ENCODE measurements around the gene CCDC85A.
"Not testable (repeated sequence)": the region's sequence is repeated elsewhere in the genome, so short reads cannot be mapped to it uniquely, and the experiment has no call there.

Gene CCDC85A

DNA sequence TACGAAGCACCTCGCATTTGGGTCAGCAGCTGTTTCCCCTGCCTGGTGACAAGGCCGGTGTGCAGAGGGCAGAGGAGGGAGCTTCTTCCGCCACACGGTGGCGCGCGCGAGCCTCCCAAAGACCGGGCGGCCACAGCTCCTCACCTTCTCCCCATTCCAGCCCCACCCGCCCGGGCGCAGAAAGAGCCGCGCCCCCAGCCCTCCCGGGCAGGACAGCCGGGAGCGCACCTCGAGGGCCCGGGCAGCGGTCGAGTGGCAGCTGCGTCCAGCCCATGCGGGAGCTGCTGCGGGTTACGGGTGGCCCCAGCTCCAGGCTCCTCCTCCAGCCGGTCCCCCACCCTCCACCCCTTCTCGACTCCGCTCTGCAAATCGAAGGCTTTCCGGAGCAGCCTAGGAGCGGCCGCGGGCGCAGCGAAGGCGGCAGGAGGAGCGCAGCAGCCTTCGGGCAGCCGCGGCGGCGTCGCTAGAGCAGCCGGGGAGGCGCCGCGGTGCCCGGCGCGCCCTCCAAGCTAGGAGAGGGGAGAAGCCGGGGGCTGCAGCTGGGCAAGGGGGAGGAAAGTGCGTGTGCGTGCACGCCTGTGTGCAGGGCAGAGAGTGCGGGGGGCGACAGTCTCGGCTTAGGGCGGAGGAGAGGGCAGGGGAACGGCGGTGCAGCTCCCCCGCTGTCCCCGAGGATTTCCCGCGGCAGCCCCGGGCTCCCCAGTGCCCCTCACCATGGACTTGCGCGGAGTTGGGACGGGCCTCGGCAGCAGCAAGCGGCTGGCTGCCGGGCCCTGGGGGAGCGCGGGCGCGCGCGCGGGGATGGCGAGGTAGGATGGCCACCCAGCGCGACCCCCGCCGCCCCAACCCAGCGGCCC, at the start of gene CCDC85A:
TSS of gene CCDC85A (plus strand) at position 348 of the 857 bp plus-strand sequence. CDS start 635 bp downstream, outside the sequence.
- peak; percentile 92 for DNase-seq (ENCODE audit: low spot score)

DNA sequence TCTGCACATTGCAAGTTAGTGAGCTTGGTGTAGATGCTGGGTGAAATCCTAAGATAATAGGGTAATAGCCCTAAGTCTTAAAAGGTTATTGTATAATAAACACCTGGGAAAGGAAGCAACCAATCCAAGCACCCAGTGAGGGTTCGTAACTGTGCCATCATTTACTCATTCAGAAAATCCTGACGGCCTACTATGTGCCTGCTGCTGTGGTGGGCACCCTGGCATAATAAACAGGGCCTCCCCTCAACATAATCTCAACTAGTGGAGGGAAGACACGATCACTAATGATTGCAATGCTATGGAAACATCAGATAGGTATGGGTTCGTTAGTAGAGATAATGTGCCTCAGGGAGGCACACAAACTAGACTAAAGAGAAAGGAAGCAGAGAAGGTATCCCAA, 48.9 kb upstream of the CCDC85A start:
- DNase-seq (ENCODE audit: low spot score): no peak

DNA sequence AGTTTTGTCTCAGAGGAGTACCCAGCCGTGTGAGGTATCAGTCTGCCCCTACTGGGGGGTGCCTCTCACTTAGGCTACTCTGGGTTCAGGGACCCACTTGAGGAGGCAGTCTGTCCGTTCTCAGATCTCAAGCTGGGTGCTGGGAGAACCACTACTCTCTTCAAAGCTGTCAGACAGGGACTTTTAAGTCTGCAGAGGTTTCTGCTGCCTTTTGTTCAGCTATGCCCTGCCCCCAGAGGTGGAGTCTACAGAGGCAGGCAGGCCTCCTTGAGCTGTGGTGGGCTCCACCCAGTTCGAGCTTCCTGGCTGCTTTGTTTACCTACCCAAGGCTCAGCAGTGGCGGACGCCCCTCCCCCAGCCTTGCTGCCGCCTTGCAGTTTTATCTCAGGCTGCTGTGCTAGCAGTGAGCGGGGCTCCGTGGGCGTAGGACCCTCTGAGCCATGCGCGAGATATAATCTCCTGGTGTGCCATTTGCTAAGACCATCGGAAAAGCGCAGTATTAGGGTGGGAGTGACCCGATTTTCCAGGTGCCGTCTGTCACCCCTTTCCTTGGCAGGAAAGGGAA, 41.2 kb upstream of the CCDC85A start:
- not testable (repeated sequence) for DNase-seq (ENCODE audit: low spot score)

DNA sequence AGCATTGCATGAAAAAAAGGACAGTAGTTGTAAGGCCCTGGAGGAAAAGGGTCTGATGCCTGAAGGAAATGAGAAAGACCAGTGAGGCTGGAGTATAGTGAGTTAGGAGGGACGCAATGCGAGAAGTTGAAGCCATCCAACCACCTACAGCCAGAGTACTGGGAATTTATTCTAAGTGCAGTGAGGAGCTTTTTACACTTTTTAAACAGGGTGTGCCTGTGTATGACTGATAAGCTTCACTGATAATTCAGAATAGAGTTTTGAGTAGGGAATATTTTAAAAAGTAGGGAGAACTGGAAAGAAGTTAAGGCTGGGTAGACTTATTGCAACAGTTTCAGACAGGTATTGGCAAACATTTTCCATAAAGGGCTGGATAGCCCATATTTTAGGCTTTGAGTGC, 35.9 kb upstream of the CCDC85A start:
- DNase-seq (ENCODE audit: low spot score): no peak

DNA sequence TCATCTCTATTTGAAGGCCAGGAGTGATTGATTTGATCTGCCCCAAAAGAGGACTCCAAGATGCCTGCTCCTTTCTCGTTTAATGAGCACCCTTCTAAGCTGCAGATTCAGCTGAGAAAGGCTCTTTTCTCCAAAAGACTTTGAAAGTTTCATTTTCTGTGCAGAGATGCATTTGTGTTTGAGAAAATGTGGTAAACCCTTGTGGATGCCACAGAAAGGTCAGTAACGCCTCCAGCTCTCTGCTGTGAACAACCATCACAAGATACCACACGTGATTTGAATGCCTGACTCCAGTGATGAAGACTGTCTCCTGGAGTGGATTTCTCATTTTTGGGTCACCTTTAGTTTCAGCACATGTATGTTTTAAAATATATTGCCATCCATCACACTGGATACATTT, 35.0 kb upstream of the CCDC85A start:
- no peak for DNase-seq (ENCODE audit: low spot score)

DNA sequence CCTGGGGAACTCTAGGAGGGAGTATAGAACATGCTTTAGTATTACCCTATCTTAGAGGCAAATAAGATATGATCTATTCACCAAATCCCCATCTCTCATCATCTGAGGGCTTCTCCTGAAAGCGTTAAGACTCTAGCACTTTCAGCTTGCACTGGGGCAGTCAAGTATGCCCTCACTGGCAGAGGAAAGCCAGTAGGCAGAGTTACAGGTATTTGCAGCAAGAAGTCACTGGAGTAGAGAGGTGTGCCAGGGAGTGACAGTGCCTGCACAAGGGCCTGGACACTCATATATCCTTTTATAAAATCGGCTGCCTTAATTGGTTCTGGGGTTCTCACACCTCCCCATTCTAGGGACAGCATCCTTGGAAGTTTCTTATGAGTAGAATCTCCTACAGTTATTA, 31.9 kb upstream of the CCDC85A start:
- no peak for DNase-seq (ENCODE audit: low spot score)

DNA sequence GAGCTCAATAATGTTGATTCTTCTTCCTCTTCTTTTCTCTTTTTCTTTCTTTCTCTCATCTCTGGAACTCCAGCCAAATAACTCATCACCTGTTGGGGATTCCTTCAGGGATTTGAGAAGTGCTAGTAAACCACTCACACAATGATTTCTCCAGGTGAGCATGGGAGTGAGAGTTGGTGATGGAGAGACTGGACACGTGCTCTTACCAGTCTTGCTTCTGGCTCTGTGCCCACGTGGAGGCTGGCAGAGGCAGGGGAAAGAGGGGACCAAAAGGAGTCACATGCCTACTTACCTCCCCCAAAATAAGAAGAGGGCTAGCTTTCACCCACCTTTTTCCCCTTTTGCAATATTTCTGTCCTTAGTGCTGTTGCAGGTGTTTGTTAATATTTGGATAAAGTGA, 28.6 kb upstream of the CCDC85A start:
- DNase-seq (ENCODE audit: low spot score): no peak

DNA sequence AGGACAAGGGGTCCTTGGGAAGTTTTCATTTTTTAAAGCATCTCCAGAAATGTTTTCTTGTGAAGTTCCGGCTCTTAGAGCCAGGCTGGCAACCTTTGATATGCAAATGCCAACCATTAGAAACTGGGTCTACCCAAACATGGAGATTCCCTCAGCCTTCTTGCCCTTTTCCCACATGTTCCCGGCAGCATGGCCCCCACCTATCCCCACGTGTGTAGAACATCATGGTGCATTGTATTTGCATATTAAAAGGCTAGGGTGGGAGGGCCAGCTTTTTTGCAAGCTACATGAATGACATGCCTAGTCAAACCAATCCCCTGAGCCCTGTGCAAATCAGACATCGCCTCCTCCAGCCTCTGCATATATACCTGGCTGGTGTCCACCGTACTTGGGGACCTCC, 23.9 kb upstream of the CCDC85A start:
- DNase-seq (ENCODE audit: low spot score): not testable (repeated sequence)

DNA sequence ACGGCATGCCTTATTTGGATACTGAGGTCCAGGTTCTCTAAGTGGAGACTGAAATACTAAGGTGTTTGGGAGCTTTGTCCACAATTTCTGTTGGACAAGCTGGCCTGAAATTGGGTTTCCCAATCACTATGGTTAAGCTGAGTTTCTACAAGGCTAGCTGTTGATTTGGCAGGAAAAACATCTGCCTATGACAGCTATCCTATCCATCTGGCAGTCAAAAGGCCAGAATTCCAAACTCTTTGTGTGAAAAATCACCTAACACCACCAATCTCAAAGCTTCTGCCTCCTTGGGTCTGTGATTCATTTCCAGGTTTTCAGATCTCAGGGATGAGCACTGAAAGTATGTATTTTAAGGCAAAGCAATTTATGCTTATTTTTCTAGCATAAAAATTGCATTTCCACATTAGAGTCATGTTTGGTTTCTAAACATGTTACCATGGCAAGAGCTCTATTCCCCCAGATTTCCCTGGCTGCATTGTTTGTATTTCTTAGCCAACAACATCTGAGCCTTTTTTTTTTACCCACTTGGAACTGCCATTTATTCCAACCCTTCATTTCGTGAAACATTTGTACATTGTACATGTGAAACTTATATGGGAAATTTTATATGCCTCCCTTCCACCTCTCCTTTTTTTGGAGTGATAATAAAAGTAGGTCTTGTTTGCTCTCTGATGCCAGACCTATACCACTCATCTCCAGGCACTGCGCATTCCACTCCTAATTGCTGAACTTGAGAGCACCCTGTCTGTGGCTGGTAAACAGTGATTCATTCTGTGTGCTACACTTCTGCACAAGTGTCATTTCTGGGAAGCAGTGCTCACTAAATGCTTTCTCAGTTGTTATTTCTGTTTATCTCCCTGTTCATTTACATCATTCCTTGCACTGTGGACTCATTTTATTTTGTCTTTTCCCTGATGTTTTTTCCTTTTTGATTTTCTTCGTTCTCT, 15.9 kb upstream of the CCDC85A start:
- DNase-seq (ENCODE audit: low spot score): no peak

DNA sequence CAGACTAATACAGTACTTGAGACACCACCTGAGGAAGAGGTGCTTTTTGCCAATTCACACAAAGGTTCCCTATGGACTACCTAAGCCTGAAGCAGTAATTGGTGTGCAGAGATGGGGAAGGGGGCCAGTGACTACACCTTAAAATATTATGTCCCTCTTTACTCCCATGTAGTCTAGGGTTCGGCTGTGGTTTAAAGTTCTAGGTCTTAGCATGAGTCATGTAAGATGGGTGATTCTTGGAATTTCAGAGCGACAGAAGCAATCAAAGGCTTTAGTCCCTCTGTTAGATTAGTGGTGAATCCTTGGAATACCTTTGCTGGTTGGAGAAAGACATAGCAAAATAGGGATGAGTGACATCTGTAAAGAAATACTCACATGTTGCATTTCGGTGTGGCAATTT, 14.3 kb upstream of the CCDC85A start:
- no peak for DNase-seq (ENCODE audit: low spot score)

DNA sequence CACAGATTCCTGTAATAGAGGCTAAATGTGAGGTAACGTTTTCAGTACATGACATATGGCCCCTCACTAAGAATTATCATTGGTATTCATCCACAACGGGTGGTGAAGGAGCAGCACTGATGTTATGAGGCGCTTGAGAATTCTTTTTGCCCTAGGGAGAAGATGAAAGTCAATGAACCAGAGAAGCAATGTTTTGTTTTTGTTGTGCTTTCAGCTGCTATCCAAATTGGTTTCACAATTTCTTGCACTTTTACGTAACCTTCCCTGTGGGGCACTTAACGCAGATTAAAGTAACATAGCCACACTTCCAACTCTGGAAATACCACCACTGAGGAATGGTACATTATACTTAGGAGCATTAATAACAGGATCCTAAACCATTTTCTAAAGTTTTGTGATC, 13.3 kb upstream of the CCDC85A start:
- no peak for DNase-seq (ENCODE audit: low spot score)

DNA sequence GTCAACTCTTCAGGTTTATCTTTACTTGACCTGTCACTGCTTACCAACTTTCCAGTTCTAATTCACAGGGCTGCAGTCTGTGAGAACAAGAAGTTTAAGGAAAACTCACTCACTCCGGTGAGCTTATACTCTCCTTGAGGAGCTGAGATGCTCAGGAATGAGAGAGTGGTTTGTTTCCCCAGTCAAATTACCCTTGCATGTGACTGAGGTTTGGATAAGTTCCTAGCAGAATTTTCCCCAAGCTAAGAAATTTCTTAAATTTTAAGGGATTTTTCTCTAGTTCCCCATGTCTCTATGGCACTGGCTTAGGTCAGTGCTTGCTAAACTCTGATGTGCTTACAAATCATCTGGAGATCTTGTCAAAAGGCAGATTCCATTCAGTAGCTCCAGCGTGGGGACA, 12.8 kb upstream of the CCDC85A start:
- DNase-seq (ENCODE audit: low spot score): no peak

DNA sequence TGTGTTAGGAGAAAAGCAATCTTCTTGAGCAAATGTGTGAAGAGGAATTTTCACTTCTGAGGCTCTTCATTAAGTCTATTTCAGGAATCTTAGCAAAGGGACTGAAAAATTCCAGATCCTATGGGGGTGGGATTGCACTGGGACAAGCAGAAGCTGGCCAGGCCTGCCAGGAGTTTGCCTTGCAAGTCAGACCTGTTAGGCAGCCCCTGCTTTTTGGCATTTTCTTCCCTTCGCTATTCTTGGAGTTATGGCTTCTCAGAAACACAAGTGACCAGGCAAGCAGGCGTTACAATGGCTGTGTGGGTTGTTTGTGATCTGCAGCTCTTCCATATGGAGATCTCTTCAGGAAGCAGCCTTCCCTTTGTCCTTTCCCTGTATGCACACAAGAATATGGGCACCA, 8.0 kb upstream of the CCDC85A start:
- no peak for DNase-seq (ENCODE audit: low spot score)

DNA sequence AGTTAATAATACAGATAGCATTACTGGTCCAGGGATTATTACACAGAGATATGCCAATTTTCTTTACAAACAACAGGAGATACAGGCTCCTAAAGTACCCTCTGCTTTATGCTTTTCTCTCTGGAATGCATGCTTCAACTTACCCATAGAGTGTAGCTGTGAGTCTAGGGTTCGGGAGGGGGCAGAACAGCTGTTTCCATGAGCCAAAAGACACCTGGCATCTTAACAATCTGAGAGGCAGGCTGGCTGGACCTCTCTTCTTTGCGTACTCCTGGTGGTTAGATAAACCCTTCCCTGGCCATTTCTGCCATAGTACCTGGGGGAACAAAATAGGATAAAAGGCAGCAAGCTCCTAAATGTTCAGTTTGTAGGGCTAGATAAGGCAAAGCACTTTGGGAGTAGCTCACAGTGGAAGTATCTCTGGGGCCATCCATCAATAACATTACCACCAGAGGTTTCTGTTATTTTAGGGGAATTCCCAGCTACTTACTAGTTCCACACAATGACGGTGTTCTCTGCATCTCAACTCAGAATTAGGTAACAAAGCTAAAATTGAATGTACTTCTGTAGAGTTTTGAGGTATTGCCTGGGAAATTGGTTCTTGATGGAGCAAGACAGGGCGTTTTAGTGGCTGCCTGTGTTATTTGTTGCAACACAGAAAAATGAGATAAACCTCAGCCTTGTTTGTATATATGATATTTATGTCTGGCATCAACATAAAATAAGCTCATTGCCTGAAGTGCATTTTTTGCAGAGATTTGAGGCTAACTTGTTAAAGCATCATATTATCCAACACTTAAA, 6.2 kb upstream of the CCDC85A start:
- no peak for DNase-seq (ENCODE audit: low spot score)

DNA sequence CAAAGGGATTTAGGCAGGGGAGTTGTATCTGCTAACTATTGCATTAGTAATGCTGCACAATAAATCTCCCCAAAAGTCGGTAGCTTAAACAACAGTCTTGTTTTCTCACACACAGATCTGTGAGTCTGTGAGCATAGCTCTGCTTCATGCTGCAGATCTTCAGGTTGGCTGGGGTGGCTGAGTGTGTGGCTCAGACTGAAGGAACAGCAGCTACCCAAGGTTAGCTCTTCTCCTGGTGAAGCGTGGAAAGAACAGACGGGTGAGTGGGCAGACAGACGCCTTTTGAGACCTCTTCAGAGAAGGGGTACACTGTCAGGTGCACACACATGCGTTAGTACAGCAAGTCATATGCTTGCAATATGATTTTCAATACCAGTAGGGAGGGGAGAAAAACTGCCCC, 3.9 kb upstream of the CCDC85A start:
- no peak for DNase-seq (ENCODE audit: low spot score)

DNA sequence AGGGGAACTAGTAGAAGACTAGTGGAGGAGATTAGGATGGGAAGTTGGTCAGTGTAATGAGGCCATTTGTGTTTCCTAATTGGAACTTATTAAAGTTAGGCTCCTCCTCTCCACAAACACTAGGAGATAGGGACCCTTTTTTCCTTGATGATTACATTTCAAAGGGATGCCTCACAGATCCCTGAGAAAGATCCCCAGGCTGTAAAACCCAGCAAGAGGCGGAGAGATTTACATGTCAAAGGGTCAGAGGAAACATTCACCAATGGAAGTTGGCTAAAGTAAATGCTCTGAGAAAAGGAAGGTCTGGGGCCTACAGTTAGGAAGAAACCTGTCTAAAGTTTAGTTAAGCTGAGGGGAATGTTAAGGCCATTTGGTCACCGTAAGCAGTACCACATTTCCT, 1.4 kb upstream of the CCDC85A start:
- DNase-seq (ENCODE audit: low spot score): no peak

DNA sequence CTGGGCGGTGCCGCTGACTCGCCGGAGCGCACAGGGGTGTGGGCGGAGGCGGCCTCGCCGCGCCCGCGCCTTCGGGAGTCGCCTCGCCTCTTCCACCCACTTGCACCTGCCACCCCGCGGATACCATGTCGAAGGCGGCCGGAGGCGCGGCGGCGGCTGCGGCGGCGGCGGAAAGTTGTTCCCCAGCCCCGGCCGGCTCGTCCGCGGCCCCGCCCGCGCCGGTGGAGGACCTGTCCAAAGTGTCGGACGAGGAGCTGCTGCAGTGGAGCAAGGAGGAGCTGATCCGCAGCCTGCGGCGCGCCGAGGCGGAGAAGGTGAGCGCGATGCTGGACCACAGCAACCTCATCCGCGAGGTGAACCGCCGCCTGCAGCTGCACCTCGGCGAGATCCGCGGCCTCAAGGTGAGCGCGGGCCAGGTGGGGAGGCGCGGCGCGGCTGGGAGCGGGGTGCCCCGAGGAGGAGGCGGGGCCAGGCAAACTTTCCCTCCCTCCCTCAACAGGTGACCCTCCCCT, 766 bp downstream of the CCDC85A start:
- DNase-seq (ENCODE audit: low spot score): peak; percentile 20

DNA sequence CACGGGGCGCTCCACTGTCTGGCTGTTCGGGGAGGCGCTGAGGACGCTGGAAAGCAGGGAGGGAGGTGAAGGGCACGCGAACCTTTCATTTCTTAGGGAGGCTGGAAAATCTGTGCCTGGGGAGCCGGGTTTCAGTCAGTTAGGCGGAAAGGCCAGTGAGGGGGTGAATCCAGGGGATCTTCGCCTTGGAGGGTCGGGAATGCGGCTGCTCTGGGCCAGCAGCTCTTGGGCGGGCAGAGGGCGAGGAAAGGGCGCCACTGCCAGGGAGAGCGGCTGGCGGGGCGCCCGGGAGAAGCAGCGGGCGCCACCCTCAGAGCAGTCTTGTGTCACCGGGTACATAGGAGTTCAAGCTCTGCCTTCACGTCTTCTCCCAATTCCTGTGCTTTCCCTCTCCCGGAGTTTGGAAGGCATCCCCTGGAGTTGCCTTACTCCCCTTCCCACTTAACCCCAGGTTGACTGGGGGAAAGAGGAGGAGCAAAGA, 1.4 kb downstream of the CCDC85A start:
- peak; percentile 32 for DNase-seq (ENCODE audit: low spot score)

DNA sequence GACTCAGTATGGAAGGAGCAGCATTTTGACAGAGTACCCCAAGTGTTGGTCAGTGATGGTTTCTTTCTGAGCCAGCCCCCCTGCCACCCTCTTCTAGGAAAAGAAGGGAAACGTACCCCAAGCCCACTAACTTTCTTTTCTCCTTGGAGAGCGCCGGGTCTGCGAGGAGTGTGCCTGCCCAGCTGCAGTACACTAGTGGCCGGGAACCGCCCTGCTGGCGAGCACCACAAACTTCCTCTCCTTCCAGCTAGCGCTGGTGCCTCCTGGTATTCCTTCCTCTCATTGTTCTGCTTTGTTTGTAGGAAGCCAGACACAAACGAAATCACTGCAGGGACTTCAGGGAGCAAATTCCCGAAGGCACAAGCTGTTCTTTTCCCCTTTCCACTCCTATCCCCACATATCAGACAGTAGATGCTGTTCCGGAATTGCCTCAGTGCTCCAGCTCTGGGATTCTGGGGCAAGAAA, 1.8 kb downstream of the CCDC85A start:
- peak; percentile 43 for DNase-seq (ENCODE audit: low spot score)

DNA sequence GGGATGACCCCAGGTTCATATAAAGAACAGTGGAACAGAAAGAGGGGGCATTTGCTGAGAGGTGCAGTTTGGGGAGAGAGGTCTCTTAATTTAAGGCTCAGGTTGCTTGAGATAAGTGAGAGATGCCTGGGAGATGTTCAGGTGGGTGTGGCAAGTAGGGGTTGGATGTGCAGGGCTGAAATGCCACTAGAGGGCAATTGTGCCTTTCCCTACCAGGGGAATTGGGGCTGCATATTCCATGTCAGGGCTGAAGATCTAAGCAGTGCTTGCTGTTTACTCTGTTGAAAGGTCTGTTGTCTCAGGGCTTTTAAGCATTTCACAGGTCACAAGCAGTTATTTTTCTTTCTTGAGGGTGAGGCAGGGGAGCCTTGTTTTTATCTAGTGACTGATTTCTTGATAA, 7.8 kb downstream of the CCDC85A start:
- peak; percentile 28 for DNase-seq (ENCODE audit: low spot score)

DNA sequence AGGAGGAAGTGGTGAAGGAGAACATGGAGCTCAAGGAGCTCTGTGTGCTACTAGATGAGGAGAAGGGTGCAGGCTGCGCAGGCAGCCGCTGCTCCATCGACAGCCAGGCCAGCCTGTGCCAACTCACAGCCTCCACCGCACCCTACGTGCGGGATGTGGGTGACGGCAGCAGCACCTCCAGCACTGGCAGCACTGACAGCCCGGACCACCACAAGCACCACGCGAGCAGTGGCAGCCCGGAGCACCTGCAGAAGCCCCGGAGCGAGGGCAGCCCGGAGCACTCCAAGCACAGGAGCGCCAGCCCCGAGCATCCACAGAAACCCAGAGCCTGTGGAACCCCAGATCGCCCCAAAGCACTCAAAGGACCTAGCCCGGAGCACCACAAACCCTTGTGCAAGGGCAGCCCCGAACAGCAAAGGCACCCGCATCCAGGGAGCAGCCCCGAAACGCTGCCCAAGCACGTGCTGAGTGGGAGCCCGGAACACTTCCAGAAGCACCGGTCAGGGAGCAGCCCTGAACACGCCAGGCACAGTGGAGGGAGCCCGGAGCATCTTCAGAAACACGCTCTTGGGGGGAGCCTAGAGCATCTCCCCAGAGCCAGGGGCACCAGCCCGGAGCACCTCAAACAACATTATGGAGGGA, 9.0 kb downstream of the CCDC85A start:
- no peak for DNase-seq (ENCODE audit: low spot score)
